NCI-H1436 (cell line): ENCODE data around the gene RSL24D1.

ENCODE experiments used
- DNase-seq: peaks from one replicate; lab custom pipeline; 2025; lab: John Stamatoyannopoulos, UW

RSL24D1 gene

DNA sequence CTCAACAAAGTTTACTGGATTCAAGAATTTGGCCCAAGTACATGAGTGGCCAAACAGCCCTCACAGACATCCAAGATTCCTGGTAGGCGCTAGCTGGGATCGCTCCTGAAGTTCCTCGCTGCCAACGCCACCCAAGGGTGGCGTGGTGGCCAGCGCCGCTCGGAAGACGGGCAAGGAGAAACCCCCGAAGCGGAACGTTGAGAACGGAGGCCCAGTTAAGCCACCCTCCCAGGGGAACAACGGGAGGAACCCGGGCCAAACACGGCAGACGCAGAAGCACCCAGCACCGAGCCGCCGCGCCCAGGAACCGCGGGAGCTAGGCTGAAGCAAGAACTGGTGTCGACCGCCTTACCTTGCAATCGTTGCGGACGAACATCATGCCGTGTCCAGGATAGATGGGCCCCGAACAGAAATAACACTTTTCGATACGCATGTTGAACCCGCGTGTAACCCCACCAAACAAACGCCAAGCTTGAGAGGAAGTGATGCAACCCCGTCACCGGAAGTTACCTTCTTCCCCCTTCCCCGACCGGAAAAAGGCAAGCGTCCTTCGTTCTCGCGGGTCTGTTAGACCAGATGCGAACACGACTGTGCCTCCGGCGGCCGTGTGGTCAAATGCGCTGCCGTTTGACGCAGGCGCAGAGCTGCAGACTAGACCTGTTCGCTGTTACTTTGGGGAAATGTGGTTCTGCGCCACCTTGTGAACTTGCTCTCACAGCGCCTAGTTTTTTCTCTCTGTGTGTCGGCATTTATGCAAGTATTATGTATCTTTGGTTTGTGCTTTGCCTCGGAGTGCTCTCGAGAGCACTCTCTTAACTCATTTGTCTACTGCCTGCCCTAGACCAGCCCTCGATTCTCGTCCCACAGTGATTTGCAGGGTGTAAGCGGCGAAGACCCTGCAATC, at the start of gene RSL24D1:
Gene RSL24D1 (minus strand): TSS at position 484 of the 904 bp plus-strand sequence. CDS start 51 bp downstream, at position 433.
- DNase-seq: peak; percentile 95

GRCh38 chr15:55245059-55245458, 48.3 kb upstream of the RSL24D1 start:
- no peak for DNase-seq

- no peak for DNase-seq
Measured at GRCh38 chr15:55241891-55242290, 45.1 kb upstream of the RSL24D1 start.

DNA sequence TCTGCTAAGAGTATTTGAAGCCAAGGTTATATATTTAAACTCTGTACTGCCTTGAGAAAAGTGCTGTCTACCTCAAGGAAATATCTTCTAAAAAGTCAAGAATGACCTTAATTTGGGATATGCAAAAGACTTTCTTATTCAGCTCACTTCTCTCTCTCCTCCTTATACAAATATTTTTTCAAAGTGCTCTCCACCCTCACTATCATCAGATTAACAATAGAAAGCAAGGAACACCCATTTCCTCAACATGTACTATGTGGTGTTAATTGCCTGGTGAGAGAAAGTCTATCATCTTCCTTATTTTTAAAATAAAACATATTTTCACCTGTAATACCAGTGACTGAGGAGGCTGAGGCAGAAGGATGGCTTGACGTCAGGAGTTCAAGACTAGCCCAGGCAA, 44.4 kb upstream of the RSL24D1 start:
- no peak for DNase-seq

DNA sequence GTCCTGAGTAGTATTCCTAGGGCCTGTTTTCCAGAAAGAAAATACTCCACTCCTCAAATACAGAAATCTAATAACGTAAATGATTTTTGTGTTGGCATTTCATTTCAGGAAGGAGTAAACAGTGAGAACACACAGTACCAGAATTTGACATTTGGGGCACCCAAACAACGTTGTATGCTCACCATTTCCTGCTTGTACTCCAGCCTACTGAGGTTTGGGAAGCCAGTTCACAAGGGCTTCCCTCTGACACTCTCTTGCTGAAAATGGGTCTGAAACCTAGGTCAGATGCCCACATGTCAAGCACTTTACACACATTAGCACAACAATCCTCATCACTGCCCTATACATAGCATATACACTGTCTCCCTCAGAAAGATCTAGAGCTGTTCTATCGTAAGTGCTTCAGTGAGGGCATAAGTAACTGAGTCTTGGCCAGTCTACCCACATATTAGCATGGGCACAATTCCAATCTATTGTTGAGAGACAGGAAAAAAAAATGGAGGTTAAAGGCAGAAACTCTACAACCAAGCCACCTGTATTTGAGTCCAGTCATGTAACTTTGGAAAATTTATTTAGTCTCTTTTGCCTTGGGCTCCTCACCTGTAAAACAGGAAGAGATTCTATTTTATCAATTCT, 43.5 kb upstream of the RSL24D1 start:
- DNase-seq: no peak

DNA sequence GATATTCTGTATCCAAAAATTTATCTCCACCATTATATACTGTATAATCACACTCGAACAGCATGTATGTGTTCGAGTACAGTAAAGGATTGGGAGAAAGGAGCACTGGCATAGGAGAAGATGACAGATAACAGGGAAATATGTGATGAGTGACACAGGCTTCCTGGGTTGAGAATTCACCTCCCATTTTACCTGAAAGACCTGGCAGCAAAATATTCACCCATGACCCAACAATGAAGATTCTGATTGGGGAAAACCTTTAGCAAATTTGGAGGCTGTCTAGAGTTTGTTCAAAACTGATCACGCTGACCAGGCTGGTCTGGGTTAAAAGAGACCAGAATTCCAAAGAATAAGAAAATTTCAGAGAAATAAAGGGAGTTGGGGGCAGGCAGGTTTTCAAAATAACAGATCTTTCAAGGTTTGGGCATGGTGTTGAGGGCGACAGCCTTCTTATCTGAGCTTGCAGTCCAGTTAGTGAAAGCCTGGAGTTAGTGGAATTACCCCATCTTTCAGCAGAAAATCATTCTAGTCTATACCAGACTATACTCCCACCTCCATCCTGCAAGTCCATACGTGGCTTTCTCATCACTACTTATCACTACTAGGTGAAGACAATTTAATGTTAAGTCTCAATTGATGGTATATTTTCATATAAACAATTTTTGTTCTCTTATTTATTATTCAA, 42.8 kb upstream of the RSL24D1 start:
- no peak for DNase-seq

DNA sequence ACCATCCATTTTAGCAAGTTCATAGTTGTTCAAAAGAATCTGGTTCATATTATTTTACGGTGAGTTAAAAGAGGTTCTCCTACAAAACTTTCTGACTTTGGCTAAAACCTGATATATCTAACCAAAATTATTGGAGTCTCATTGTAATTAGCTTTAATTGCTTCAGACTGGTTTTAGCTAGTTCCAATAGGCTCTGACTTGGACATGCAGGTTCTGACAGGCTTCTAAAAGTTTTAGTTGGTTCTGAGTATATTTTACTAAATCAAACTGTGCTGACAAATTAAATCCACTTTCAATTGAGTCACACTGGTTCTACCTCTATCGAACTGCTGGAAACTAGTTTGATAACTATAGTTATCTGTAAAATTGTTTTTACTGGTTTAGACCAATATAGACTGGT, 42.1 kb upstream of the RSL24D1 start:
- DNase-seq: no peak

DNA sequence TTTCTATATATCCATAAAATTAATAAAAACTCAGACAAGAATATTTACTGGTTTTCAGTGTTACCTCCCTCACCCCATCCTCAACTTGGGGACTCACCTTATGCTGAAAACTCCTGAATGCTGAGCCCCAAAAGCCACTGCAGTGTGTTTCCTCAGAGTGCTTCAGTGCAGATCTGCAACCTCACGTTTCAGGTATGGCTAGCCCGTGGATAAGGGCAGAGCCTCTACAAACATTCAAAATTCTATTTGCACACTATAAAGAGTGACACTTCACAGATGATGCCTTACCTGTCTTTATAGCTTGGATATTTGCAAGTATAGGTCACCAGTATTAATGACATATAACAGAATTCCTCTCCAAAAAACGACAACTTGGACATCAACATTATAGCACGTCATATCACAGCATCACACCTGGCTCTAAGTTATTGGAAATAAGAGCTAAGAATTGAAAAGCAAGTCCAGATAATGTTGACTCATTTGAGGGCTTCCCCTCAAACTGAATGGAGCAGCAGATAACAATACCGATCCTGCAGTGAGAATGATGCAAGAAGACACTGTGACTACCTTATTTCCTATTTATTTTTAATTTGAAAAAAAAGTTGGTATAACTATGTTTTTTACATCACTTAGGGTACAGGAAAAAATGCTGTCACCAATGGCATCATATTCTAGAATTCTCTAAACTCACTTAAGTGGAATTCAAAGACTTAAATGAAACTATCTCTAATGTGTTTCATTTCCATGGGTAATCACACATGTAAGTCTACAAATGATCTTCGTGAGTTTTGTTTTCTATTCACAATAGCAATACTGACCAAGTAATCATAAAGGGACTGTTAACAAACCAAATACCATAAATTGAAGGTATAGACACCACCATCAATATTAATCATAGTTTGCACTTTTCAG, 40.7 kb upstream of the RSL24D1 start:
- no peak for DNase-seq

DNA sequence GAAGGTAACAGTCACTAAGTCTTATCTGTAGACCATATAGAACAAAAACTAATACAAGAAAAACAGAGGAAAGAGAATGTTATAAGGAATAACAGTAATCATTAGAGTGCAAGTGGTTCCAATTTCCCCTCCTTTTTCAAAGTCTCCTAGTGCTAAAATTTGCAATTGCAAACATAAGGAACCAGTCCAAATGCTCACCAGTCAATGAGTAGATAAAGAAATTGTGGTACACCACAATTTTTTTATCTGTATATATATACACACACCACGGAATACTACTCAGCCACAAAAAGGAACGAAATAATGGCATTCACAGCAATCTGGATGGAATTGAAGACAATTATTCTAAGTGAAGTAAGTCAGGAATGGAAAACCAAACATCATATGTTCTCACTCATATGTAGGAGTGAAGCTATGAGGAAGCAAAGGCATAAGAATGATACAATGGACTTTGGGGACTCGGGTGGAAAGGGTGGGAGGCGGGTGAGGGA, 38.9 kb upstream of the RSL24D1 start:
- DNase-seq: no peak

- DNase-seq: no peak
Measured at GRCh38 chr15:55234800-55235104, 38.0 kb upstream of the RSL24D1 start.

DNA sequence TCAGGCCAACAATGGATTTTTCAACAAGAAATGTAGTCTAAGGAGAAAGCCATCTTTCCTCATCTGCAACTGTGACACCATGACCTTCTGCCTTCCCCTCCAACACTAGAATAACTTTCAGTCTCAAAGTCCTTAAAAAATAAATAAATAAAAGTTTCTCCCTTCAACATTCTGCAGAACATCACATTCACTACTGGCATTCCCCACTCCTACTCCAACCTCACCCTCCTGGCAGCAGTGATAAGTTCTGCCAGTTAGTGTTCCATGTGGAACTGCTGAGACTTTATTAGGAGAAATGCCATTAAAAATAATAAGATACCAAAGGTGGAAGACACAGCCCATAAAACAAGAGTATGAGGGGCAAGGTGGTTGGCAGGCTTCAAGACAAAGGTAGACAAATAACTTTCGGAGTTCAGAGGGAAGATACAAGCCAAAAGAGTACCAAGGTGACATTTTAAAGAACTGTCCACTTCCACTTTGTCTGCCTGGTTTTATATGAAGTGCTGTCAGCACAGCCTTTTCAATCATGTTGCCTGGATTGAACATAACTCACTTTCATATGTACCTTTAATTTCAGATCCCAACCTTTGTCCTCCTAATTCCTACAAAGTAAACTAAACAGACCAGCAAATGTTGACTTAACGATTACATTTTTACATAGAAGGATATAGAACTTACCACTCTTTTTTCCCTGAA, 37.5 kb upstream of the RSL24D1 start:
- DNase-seq: no peak

DNA sequence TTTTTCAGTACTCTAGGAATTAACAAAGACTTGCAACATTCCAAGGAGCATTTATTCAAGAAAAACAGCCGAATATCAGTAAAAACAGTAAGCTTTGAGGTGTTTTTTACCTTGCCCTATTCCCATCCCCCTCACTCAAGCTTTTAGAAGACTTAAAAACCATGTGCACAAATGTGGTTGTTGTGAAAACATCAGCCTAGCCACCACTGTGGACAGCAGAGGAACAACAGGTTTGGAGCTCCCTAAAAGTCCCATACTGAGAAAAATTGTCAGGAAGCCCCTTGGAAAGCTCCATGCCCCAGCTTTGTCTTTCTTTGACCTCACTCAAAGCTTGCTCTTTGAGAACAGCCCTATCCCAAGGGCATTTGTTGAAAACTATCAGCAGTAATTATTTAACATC, 34.7 kb upstream of the RSL24D1 start:
- DNase-seq: no peak

DNA sequence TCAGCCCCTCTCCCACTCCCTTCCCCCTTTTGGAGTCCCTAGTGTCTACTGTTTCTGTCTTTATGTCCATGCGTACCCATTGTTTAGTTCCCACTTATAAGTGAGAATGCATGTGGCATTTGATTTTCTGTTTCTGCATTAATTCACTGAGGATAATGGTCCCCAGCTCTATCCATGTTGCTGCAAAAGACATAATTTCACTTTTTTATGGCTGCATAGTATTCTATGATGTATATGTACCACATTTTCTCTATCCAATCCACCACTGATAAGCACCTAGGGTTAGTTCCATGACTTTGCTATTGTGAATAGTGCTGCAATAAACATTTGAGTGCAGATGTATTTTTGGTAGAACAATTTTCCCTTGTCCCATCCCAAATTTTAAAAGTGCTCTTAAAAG, 34.2 kb upstream of the RSL24D1 start:
- DNase-seq: no peak

DNA sequence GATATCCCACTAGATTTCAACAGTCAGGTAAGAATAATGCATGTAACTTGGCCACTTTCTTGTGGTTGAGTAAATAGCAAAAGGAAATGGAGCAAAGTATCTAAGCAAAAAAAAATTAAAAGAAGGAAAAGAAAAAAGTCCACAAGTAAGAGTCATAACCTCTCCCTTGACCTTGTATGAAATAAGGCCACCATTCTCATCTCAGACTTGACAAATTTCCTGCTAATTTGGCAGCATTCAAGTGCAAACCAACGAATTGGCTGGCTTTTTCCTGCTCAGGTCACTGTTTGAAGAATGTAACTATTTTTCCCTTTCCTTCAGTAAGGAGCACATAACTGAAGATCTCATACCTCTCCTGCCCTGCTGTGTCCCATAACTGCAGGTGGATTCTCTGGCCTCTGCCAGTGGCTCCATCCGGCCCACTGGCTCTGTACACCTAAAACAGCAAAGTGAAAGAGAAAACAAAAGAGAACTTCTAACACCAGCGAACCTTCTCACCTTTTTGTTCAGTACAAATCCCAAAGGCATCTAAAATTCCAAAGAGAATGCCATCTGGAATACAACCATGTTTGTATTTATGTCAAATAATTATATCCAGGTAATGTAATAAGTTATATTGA, 33.4 kb upstream of the RSL24D1 start:
- no peak for DNase-seq

DNA sequence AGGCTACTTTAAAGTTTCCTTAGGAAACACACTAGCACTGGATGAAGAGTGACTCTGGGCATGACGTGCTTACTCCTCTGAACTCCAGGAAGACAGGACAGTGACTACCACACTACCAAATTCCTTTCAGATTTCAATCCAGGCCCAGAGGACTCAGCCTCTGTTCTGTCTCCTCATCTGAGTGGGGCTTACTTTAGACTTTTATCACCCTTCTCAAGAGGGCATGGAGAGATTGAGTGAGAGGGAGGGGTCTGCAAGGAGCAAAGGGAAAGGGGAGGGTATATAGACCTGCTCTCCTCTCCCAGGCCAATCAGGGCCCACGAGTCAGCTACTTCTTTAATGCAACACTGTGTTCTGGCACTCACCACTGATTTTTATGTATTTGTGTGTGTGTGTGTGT, 29.4 kb upstream of the RSL24D1 start:
- DNase-seq: no peak

DNA sequence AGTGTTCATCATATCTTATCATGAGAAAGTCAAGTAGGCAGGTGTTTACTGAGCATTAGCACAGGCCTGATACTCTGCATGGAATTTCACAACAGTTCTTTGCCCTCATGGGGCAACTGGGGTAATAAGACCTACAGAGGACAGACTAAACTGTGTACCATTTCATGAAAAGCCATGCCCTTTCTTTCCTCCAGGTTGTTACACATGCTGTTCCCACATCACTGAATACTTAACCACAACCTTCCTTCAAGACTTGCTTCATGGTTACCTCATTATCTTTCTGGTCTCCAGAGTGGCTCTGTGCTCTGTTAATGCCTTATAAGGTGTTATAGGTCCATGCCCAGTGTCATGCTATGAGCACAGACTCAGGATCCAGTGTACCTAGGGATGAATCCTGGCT, 28.2 kb upstream of the RSL24D1 start:
- no peak for DNase-seq

- DNase-seq: no peak
Measured at GRCh38 chr15:55222588-55222987, 25.8 kb upstream of the RSL24D1 start.

GRCh38 chr15:55221090-55222011, 24.6 kb upstream of the RSL24D1 start:
- no peak for DNase-seq

DNA sequence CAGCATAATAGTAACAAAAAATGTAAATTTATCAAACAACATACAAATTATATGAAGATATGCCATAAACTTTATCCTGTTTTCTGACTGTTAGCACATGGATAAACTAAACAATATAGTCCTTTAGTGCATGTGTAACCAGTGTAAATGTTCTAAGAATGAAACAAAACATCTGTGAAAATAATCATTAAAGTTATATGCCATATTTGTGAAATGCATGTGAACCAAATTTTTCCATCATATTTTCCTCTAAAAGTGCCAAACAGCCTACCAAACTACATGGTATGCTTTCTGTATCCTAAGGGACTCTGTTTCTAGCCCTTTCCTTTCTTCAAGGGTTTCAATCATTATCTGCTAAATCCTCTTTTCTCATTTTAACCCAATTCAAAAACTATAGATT, 23.9 kb upstream of the RSL24D1 start:
- DNase-seq: no peak

- DNase-seq: no peak
Measured at GRCh38 chr15:55218056-55218455, 21.3 kb upstream of the RSL24D1 start.
